Stimulated activated CD4-positive, alpha-beta T cell treated with anti-CD3 and anti-CD28 coated beads, Interleukin-2, amount 100 ng/mL, for 48 hours (primary cell): Measurements from ENCODE around the gene CFAP300.
A peak's percentile ranks its signal among the peaks of the same experiment; 100 is the strongest.

Experiments
- DNase-seq, 2 donors: peaks; one replicate each; pipeline ENCODE4 v3.0.0-alpha.2; 2020

The CFAP300 gene

GRCh38 chr11:102047305-102047924 is at the start of gene CFAP300:
TSS of gene CFAP300 (plus strand) at chr11:102047437. CDS start at chr11:102047471, 34 bp downstream.
- peak; percentile 37 to 51 for DNase-seq

- no peak for DNase-seq
Observed at GRCh38 chr11:102001657-102002338, 45.4 kb upstream of the CFAP300 start.

GRCh38 chr11:102004220-102004619 is 43.0 kb upstream of the CFAP300 start:
- no peak for DNase-seq

GRCh38 chr11:102005306-102005705 is 41.9 kb upstream of the CFAP300 start:
- DNase-seq = no peak

- no peak for DNase-seq
Observed at GRCh38 chr11:102006835-102007566, 40.2 kb upstream of the CFAP300 start.

GRCh38 chr11:102007567-102008437 is 39.4 kb upstream of the CFAP300 start:
- DNase-seq = no peak

- DNase-seq = no peak
Observed at GRCh38 chr11:102010776-102011494, 36.3 kb upstream of the CFAP300 start.

GRCh38 chr11:102012946-102013345 is 34.3 kb upstream of the CFAP300 start:
- DNase-seq = no peak

GRCh38 chr11:102014756-102015155 is 32.5 kb upstream of the CFAP300 start:
- DNase-seq = no peak

- DNase-seq = no peak
Observed at GRCh38 chr11:102017026-102017425, 30.2 kb upstream of the CFAP300 start.

GRCh38 chr11:102026217-102026616 is 21.0 kb upstream of the CFAP300 start:
- no peak for DNase-seq

GRCh38 chr11:102026959-102027358 is 20.3 kb upstream of the CFAP300 start:
- DNase-seq = no peak

- DNase-seq = no peak
Observed at GRCh38 chr11:102036757-102037156, 10.5 kb upstream of the CFAP300 start.

- no peak for DNase-seq
Observed at GRCh38 chr11:102046841-102047240, 396 bp upstream of the CFAP300 start.

GRCh38 chr11:102050927-102051575 is 3.8 kb downstream of the CFAP300 start:
- no peak for DNase-seq

GRCh38 chr11:102061276-102061675 is 14.0 kb downstream of the CFAP300 start:
- no peak for DNase-seq

- DNase-seq = no peak
Observed at GRCh38 chr11:102062106-102062505, 14.9 kb downstream of the CFAP300 start.

GRCh38 chr11:102064316-102064715 is 17.1 kb downstream of the CFAP300 start:
- no peak for DNase-seq

- DNase-seq = no peak
Observed at GRCh38 chr11:102070766-102071165, 23.5 kb downstream of the CFAP300 start.

GRCh38 chr11:102071497-102072472 is 24.5 kb downstream of the CFAP300 start:
- DNase-seq = no peak
